Endodermal cell (in vitro differentiated cells): Measurements from ENCODE around the gene MYO7B. TPM values are rescaled to one million over a fixed set of nuclear protein-coding genes. Genes with fewer than 3 reads are reported as not detected.

Source experiments
- DNase-seq: peaks from one replicate; pipeline ENCODE4 v3.0.0-alpha.2; 2017
- H3K27ac ChIP-seq: 2 replicates; pipeline ENCODE4 v1.5.1; 2013; ENCODE audit warnings: mild to moderate bottlenecking, low read depth, low read length, moderate library complexity
- H3K27me3 ChIP-seq: 2 replicates; pipeline ENCODE4 v1.6.1; 2013; ENCODE audit warnings: mild to moderate bottlenecking, low read length, moderate library complexity; ENCODE audit not compliant: insufficient read depth, control insufficient read depth, poor library complexity, severe bottlenecking
- H3K36me3 ChIP-seq: 2 replicates; pipeline ENCODE4 v1.7.0; 2013; ENCODE audit warnings: mild to moderate bottlenecking, low read length, moderate library complexity; ENCODE audit not compliant: control insufficient read depth, insufficient read depth
- H3K4me1 ChIP-seq: one replicate; pipeline ENCODE4 v1.7.0; 2013; ENCODE audit warnings: low read length; ENCODE audit not compliant: control insufficient read depth, insufficient read depth
- H3K4me3 ChIP-seq: 2 replicates; pipeline ENCODE4 v1.5.1; 2013; ENCODE audit warnings: mild to moderate bottlenecking, low read length, moderate library complexity
- H3K9ac ChIP-seq: 2 replicates; pipeline ENCODE4 v1.6.1; 2013; ENCODE audit warnings: mild to moderate bottlenecking, low read length, moderate library complexity; ENCODE audit not compliant: poor library complexity, severe bottlenecking; ENCODE audit errors: extremely low read depth
- H3K9me3 ChIP-seq: 2 replicates; pipeline ENCODE4 v1.6.1; 2013; ENCODE audit warnings: mild to moderate bottlenecking, low read length, moderate library complexity; ENCODE audit not compliant: control insufficient read depth
- H3K27ac Mint-ChIP-seq: 2 replicates; pipeline ENCODE4 v1.8.0; 2020; ENCODE audit warnings: mixed read lengths
- H3K27me3 Mint-ChIP-seq: 2 replicates; pipeline ENCODE4 v1.8.0; 2021; ENCODE audit warnings: mild to moderate bottlenecking, mixed read lengths; ENCODE audit not compliant: insufficient read depth
- H3K36me3 Mint-ChIP-seq: 2 replicates; pipeline ENCODE4 v1.8.0; 2020; ENCODE audit warnings: low read depth, mixed read lengths
- H3K4me1 Mint-ChIP-seq: 2 replicates; pipeline ENCODE4 v1.8.0; 2020; ENCODE audit warnings: mixed read lengths
- H3K4me3 Mint-ChIP-seq: 2 replicates; pipeline ENCODE4 v1.8.0; 2020; ENCODE audit warnings: mild to moderate bottlenecking, moderate library complexity, mixed read lengths
- H3K9me3 Mint-ChIP-seq: 2 replicates; pipeline ENCODE4 v1.8.0; 2020; ENCODE audit warnings: mild to moderate bottlenecking, mixed read lengths
- CTCF ChIP-seq: fragments of 200-600 bp; sonication (generic); conservative IDR thresholded peaks from 2 replicates; pipeline ENCODE4 v1.5.0; 2021; ENCODE audit warnings: antibody characterized with exemption, mild to moderate bottlenecking
- WGBS, 2 experiments: methylation state at CpG; one replicate each; pipeline versions ENCODE4 v1.1.5 to v1.1.7; 2013; ENCODE audit warnings: missing lambda C conversion rate in 2 of 2, mixed read lengths in 1 of 2; ENCODE audit not compliant: insufficient coverage in 1 of 2, insufficient read length in 1 of 2; 5-methylcytosine and 5-hydroxymethylcytosine counted together
- total RNA-seq, 2 donors: library from RNA; stranded (reverse); fragmentation: NEBNext Ultra II Directional in 1 of 2; extraction: Animal tissue kit (Norgen Biotek cat#: 25700) in 1 of 2; gene quantifications; 2 replicates in 1 of 2; 3 replicates in 1 of 2; pipeline ENCODE4 v1.2.1, GENCODE V29; 2021

The MYO7B gene
- total RNA-seq, 2 donors from 2014 or later: 0.11 TPM; not detected in 1

DNA sequence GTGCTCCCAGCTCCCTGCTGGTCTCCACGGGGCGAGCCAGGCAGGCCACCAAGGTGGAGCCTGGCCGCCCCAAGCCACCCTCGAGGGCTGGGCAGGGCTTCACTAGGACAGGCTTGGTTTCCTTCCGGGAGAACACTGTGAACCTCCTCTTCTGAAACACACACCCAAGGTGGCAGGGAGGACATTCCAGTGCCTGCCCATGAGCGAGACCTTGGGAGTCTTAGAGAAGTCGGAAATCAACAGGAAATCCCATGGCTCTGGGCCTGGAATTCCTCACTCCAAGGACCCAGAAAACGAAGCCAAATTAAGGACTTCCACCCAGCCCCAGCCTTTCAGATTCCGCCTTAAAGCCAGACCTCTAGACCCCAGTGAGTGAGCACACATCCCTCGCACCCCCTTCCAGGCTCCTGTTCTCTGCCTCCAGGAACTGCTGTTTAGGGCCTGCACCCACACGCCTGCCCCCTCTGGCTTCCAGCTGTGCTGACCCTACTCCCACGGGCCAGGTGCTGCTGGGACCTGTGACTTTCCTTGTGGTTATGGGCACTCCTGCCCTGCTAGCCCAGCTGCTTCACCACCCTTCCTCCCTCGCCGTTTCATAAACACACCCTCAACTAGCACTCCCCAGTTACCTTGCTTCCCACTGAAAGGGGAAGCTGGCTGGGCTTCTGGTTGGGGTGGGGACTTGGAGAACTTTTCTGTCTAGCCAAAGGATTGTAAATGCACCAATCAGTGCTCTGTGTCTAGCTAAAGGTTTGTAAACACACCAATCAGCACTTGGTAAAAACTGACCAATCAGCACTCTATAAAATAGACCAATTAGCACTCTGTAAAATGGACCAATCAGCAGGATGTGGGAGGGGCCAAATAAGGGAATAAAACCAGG, 124.2 kb downstream of the MYO7B start:
- H3K4me1 Mint-ChIP-seq: peaks cover 16% of the 10 kb centered on the region
- no peak overlapping the region for H3K27ac ChIP-seq
- peaks cover 5% of the 10 kb centered on the region for H3K36me3 ChIP-seq
- no peak overlapping the region for H3K9ac ChIP-seq
- peaks cover 16% of the 10 kb centered on the region for H3K27me3 Mint-ChIP-seq
- H3K4me1 ChIP-seq: peaks cover 2% of the 10 kb centered on the region
- no peak for DNase-seq
- peaks cover 9% of the 10 kb centered on the region for H3K27me3 ChIP-seq
- TF ChIP-seq CTCF: no peak
- WGBS, 2 experiments: 94 to 96% methylated on average over 4 to 14 of the region's 14 CpGs
- H3K36me3 Mint-ChIP-seq: peaks cover 4% of the 10 kb centered on the region
- H3K4me3 Mint-ChIP-seq: no peak overlapping the region
- H3K4me3 ChIP-seq: no peak overlapping the region
- peaks cover 4% of the 10 kb centered on the region for H3K9me3 Mint-ChIP-seq
- peaks cover 6% of the 10 kb centered on the region for H3K9me3 ChIP-seq
- no peak overlapping the region for H3K27ac Mint-ChIP-seq

DNA sequence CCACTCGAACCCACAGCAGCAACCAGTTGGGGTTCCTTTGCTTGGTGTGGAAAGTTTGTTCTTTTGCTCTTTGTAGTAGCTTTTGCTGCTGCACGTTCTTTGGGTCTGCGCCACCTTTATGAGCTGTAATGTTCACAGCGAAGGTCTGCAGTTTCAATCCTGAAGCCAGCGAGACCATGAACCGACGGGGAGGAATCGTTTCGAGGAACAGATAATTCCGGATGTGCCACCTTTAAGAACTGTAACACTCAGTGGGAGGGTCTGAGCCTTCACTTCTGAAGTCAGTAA, 124.8 kb downstream of the MYO7B start:
- Histone ChIP-seq H3K36me3 (peaks cover 5% of the 10 kb centered on the region), H3K9me3 (peaks cover 6% of the 10 kb centered on the region), H3K9ac (no peak overlapping the region), H3K27ac (no peak overlapping the region), H3K27me3 (peaks cover 15% of the 10 kb centered on the region), H3K4me3 (no peak overlapping the region), H3K4me1 (peaks cover 6% of the 10 kb centered on the region)
- Mint-ChIP-seq H3K9me3 (peaks cover 4% of the 10 kb centered on the region), H3K27ac (no peak overlapping the region), H3K36me3 (peaks cover 4% of the 10 kb centered on the region), H3K4me1 (peaks cover 14% of the 10 kb centered on the region), H3K27me3 (peaks cover 22% of the 10 kb centered on the region), H3K4me3 (no peak overlapping the region)
- TF ChIP-seq CTCF: no peak
- 96 to 98% methylated on average over 7 to 10 of the region's 10 CpGs for WGBS, 2 experiments
- DNase-seq: no peak

GRCh38 chr2:127661072-127661649, 125.7 kb downstream of the MYO7B start:
- DNase-seq: no peak
- Histone ChIP-seq H3K9me3 (peaks cover 6% of the 10 kb centered on the region), H3K27ac (no peak overlapping the region), H3K4me3 (no peak overlapping the region), H3K27me3 (peaks cover 17% of the 10 kb centered on the region), H3K9ac (no peak overlapping the region), H3K36me3 (peaks cover 5% of the 10 kb centered on the region), H3K4me1 (peaks cover 6% of the 10 kb centered on the region)
- WGBS, 2 experiments: 87 to 94% methylated on average over 12 to 14 of the region's 14 CpGs
- H3K4me3 Mint-ChIP-seq: no peak overlapping the region
- no peak for TF ChIP-seq CTCF
- peaks cover 4% of the 10 kb centered on the region for H3K9me3 Mint-ChIP-seq
- H3K36me3 Mint-ChIP-seq: peaks cover 4% of the 10 kb centered on the region
- peaks cover 32% of the 10 kb centered on the region for H3K27me3 Mint-ChIP-seq
- no peak overlapping the region for H3K27ac Mint-ChIP-seq
- peaks cover 12% of the 10 kb centered on the region for H3K4me1 Mint-ChIP-seq
